Measurements from ENCODE around the gene MIOS.
"Not testable (repeated sequence)": the region's sequence is repeated elsewhere in the genome, so short reads cannot be mapped to it uniquely, and the experiment has no call there.

Gene MIOS

GRCh38 chr7:7554649-7555575, 11.8 kb upstream of the MIOS start:
- DNase-seq = no peak

GRCh38 chr7:7556852-7557251, 9.8 kb upstream of the MIOS start:
- DNase-seq = no peak

- no peak for DNase-seq
These were observed 9.4 kb upstream of the MIOS start for GRCh38 chr7:7557252-7557651.

DNA sequence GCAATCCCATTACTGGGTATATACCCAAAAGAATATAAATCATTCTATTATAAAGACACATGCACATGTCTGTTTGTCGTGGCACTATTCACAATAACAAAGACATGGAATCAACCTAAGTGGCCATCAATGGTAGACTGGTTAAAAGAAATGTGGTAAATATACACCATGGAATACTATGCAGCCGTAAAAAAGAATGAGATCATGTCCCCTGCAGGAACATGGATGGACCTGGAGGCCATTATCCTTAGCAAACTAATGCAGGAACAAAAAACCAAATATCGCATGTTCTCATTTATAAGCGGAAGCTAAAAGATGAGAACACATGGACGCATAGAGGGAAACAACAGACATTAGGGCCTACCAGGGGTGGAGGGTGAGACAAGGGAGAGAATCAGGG, 5.1 kb upstream of the MIOS start:
- DNase-seq = not testable (repeated sequence)

GRCh38 chr7:7562736-7563135, 3.9 kb upstream of the MIOS start:
- DNase-seq = no peak

DNA sequence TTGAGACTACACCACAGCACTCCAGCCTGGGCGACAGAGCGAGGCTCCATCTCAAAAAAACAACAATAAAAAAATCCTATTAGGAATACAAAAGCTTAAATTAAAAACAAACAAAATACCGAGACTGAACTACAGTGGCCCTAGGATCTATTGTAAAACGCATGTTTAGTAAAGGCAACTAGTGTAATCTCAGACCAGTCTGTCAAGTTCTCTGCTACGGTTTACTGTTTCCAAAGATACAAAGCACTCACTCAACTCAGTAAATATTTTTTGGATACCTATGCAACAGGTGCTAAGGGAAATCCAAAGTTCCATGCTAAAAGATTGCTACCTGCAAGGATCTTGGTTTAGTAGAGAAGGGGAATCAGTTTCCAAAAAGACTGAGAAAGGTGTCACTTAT, 3.4 kb upstream of the MIOS start:
- no peak for DNase-seq

DNA sequence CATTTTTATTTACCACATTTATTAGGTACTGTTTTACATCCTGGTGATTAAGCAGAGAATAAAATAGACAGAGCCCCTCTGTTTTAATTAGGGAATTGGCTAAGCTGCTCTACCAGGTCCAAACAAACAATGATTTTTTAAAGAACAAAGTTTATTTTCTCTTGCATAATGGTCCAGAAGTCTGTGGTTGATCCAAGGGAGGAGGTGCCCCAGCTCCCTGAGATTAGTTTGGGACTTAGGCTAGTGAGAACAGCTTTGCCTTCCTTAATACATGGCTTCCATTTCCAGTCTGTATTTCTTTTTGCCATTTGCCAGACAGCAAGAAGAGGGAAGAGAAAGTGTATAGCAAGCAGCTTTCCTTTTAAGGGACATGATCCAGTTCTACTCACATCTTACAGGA, 2.9 kb upstream of the MIOS start:
- no peak for DNase-seq

DNA sequence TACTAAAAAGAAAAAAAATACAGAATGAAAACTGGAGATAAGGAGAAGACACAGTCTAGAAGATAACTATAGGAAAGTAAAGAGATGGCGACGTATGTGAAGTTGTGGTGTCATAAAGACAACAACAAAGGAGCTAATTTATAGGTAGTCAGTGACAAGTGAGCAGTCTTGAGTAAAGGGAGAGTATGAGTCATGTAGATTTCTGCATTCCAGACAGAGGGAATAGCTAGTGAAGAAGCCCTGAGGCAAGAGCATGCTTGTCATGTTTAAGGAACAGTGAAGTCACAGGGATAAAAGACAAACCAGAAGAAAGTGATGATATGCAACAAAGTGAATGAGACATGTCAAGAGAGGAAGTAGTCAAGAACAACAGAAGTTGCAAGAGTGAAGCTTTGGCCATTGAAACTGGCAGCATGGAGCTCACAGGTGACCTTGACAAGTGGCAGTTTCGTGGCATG, 2.3 kb upstream of the MIOS start:
- DNase-seq = no peak

GRCh38 chr7:7565018-7565680, 1.5 kb upstream of the MIOS start:
- DNase-seq = no peak

- DNase-seq = no peak
These were observed 686 bp upstream of the MIOS start for GRCh38 chr7:7565746-7566650.

DNA sequence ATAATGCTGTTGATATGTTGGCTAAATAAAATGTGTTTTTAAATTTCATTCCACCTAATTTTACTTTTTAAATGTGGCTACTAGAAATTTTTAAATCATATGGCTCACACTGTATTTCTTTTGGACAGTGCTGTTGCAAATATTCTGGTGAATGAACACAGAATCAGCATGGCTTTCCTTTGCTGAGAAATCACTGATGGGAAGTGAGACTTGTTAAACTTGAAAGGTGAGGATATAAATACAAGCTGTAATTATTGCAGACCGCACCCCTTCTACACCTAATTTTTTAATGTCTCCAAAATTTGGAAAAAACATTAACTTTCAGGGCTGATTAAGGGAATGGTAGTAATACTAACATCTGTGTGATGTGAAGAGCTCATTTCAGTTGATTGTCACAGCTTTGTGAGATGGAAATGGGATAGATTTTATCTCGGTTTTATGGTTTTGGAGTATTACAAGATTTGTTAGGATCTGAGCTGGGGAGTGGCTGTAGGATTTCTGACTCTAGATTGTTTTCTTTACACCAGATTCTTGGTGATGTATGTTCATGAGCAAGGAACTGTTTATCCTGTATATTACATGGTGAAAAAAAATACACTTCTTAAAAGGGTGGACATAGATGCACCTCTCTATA, 1.3 kb downstream of the MIOS start:
- no peak for DNase-seq

DNA sequence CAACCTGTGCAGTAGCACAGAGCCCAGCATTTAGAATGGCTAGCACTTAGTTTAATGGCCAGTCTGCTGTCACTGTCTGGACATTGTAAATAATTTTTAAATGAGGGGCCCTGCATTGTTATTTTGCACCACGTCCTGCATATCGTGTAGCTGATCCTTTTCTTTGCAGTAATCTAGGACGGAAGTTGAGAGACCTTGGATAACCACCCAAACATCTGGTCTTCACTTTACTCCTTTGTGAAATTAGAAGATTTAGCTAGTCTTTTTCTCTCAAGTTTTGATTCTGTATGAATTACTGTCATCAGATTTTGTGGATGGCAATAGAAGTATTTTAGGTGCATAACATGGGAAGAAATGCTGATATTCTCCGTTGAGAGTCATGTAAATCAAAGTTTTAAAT, 1.9 kb downstream of the MIOS start:
- DNase-seq = no peak

GRCh38 chr7:7569081-7569527, 2.4 kb downstream of the MIOS start:
- no peak for DNase-seq

- no peak for DNase-seq
These were observed 2.9 kb downstream of the MIOS start for GRCh38 chr7:7569615-7570014.

DNA sequence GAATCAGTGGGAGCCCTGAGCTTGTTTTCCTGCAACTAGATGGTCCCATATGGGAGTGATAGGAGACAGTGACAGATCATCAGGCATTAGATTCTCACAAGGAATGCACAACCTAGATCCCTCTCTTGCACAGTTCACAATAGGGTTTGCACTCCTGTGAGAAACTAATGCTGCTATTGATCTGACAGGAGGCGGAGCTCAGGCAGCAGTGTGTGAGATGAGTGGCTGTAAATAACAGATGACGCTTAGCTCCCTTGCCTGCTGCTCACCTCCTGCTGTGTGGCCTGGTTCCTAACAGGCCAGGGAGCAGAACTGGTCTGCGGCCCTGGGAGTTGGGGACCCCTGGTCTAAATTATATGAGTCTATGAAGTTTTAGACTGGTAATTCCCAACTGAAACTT, 3.9 kb downstream of the MIOS start:
- no peak for DNase-seq

GRCh38 chr7:7573701-7574100, 7.0 kb downstream of the MIOS start:
- no peak for DNase-seq

- no peak for DNase-seq
These were observed 9.7 kb downstream of the MIOS start for GRCh38 chr7:7576344-7576743.

DNA sequence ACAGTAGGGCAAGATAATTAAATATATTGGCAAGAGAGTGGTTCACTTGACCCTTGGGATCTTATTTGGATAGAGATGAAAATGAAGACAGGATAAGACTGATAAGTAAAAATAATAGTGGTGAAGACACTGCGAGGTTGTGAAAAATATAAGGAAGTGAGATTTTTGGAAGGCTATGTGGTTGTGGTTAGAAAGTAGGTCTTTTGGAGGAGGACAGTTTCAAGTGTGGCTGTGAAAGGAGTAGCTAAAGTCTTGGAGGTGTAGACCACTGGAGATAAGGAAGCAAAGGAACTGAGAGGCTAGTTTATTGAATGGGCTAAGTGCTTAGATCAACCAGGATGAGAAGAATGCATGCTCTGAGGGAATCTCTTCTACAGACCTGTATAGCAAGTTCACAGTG, 11.2 kb downstream of the MIOS start:
- DNase-seq = no peak

DNA sequence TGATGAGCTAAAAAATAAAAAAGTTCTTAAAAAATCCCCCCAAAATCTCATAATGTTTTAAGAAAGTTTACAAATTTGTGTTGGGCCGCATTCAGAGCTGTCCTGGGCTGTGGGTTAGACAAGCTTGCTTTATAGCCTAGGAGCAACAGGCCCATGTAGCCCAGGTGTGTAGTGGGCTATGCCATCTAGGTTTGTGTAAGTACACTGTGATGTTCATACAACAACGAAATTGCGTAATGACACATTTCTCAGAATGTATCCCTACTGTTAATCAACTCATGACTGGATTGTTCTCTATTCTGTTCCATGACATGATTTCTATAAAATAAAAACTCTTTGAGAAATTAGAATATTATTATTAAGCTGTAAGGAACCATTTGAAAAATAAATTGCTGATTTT, 13.0 kb downstream of the MIOS start:
- DNase-seq = no peak

DNA sequence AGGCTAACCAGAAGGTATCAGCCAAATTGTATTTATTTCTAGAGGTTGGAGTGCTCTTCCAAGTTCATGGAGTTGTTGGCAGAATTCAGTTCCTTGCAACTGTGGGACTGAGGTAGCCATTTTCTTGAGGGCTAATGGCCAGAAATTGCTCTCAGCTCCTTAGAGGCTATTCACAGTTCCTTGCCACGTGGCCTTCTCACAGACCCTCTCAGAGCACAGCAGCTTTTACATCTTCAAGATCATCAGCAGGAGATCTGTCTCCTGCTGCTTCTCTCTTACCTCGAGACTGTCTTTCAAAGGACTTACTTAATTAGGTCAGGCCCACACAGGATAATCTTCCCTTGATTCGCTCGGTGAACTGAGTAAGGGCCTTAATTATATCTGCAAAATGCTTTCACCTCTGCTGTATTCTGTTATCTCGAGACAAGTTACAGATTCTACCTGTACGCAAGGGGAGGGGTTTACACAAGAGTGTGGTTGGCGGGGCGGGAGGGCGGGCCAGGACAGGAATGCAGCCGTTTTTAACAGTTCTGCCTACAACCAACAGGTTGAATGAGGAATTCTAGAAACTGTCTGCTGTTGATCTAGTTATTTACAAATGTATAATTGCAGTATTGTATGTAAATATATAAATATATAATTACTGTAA, 15.0 kb downstream of the MIOS start:
- DNase-seq = no peak

DNA sequence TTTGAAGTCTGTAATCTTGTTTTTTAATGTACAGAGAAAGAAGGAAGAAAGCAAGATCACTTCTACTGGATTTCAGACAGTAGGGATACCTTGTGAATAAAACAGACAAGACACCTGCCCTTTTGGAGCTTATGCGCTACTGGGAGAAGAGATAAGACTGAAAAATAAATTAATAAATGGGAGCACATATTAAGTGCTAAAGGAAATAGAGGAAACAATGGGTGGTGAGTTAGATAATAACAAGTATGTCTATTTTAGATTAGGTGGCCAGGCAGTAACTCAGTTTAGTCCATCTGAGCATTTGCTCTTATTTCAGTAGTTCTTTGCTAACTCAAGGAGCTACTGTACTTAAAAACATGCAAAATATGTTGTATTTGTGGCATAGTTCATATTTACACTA, 15.9 kb downstream of the MIOS start:
- no peak for DNase-seq

DNA sequence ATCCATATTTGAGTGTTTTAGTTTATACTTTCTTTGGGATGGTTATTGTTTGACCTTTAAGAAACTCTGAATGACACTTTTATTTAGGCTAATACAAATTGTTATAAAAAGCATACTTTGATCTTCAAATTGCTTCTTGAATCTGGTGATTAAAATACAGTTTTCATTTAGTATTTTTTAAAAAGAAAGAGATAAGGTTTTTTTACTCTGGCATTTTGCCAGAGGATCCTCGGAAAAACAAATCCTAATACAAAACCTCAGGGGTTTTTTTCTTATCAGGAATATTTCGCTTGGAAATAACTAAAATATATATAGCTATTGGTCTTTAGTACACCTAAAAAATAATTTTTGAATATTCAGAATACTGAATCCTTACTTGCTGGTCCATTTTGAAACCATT, 17.0 kb downstream of the MIOS start:
- DNase-seq = no peak
